Common myeloid progenitor, CD34-positive (primary cell): Measurements from ENCODE around the gene CEBPA. TPM values are rescaled to one million over a fixed set of nuclear protein-coding genes. Genes with fewer than 3 reads are reported as not detected.

Source experiments
- CTCF ChIA-PET: fragments of 350-600 bp; sonication (Branson Sonifier 250); formaldehyde crosslinking; loops from one replicate; lab custom pipeline; 2021; ENCODE audit warnings: antibody characterized with exemption; lab: Charles Lee
- POLR2A ChIA-PET: fragments of 350-600 bp; sonication (Branson Sonifier 250); formaldehyde crosslinking; loops from one replicate; lab custom pipeline; 2021; ENCODE audit warnings: antibody characterized with exemption; lab: Charles Lee
- DNase-seq, 3 donors: peaks; one replicate each; pipeline versions ENCODE4 v3.0.0 to v3.0.0-alpha.2; 2013
- H3K27ac ChIP-seq, 2 experiments: 1 replicate in 1 of 2; 2 replicates in 1 of 2; pipeline ENCODE4 v1.7.0; 2013; ENCODE audit warnings: inconsistent platforms in 2 of 2, low read length in 2 of 2, mild to moderate bottlenecking in 2 of 2, low read depth in 1 of 2, moderate library complexity in 1 of 2; ENCODE audit not compliant: severe bottlenecking in 2 of 2, insufficient read depth in 1 of 2, poor library complexity in 1 of 2
- H3K27me3 ChIP-seq, 5 experiments: replicated peaks in 2 of 5; 1 replicate in 3 of 5; 2 replicates in 2 of 5; pipeline versions ENCODE4 v1.6.1 to v1.7.0; 2013; ENCODE audit warnings: low read length in 4 of 5, mild to moderate bottlenecking in 2 of 5, moderate library complexity in 2 of 5, inconsistent platforms in 1 of 5; ENCODE audit not compliant: insufficient read depth in 5 of 5, control insufficient read depth in 4 of 5
- H3K36me3 ChIP-seq, 4 experiments: 1 replicate in 2 of 4; 2 replicates in 2 of 4; pipeline versions ENCODE4 v1.6.1 to v1.7.0; 2013; ENCODE audit warnings: low read length in 3 of 4, control low read depth in 1 of 4, mild to moderate bottlenecking in 1 of 4; ENCODE audit not compliant: control insufficient read depth in 4 of 4, insufficient read depth in 4 of 4
- H3K4me1 ChIP-seq, 4 experiments: 1 replicate in 3 of 4; 2 replicates in 1 of 4; pipeline versions ENCODE4 v1.6.1 to v1.7.1; 2013; ENCODE audit warnings: low read length in 3 of 4, mild to moderate bottlenecking in 3 of 4, control low read depth in 1 of 4, inconsistent platforms in 1 of 4, moderate library complexity in 1 of 4; ENCODE audit not compliant: control insufficient read depth in 4 of 4, insufficient read depth in 4 of 4; ENCODE audit errors: control extremely low read depth in 1 of 4
- H3K4me3 ChIP-seq, 7 experiments: 1 replicate in 4 of 7; 2 replicates in 3 of 7; pipeline versions ENCODE4 v1.5.1 to v1.7.0; 2013; ENCODE audit warnings: mild to moderate bottlenecking in 7 of 7, low read length in 6 of 7, moderate library complexity in 6 of 7, inconsistent platforms in 2 of 7, low read depth in 2 of 7, control low read depth in 1 of 7; ENCODE audit not compliant: insufficient read depth in 4 of 7, control insufficient read depth in 1 of 7; ENCODE audit errors: extremely low read depth in 1 of 7
- H3K9me3 ChIP-seq, 5 experiments: 1 replicate in 4 of 5; 2 replicates in 1 of 5; pipeline versions ENCODE4 v1.6.1 to v1.7.1; 2013; ENCODE audit warnings: low read length in 4 of 5, mild to moderate bottlenecking in 2 of 5, inconsistent platforms in 1 of 5, low read depth in 1 of 5, moderate library complexity in 1 of 5; ENCODE audit not compliant: control insufficient read depth in 4 of 5, insufficient read depth in 2 of 5; ENCODE audit errors: control extremely low read depth in 1 of 5
- WGBS: methylation state at CpG from one replicate; pipeline ENCODE4 v1.1.5; 2013; ENCODE audit not compliant: insufficient coverage; 5-methylcytosine and 5-hydroxymethylcytosine counted together
- polyA plus RNA-seq: library from polyadenylated mRNA; unstranded; fragments of 120-200 nt; gene quantifications from one replicate; pipeline ENCODE4 v1.2.1, GENCODE V29; 2013

The CEBPA gene
- polyA plus RNA-seq = 14.5 TPM

GRCh38 chr19:33302175-33302973 is at the start of gene CEBPA:
CEBPA (minus strand) TSS chr19:33302534; CDS start chr19:33302414, 120 bp downstream.
- WGBS = under 1% methylated on average over 111 of the region's 111 CpGs
- POLR2A ChIA-PET = interaction anchor here (0.6 to 4.6 kb wide), 20 partner anchors 9 to 601 kb away, joined by 3 to 45 read pairs (median 4); partner anchors contain the start of gene CEBPG
- DNase-seq = peak; percentile 90 to 95 (median 94)
- Histone ChIP-seq H3K9me3 (no peaks in the 10 kb centered on the region), H3K27ac (peak within 1 kb of the TSS in 1 of 2 experiments; percentile 61), H3K36me3 (peaks cover 0 to 12% (median 0%) of the 10 kb centered on the region in 4 experiments), H3K27me3 (no peaks in the 10 kb centered on the region), H3K4me3 (peak within 1 kb of the TSS; percentile 50 to 89 (median 76)), H3K4me1 (peaks cover 5 to 69% (median 56%) of the 10 kb centered on the region in 4 experiments)
- CTCF ChIA-PET = interaction anchor here (1.0 to 15.8 kb wide), 14 partner anchors 11 to 115 kb away, joined by 3 to 125 read pairs (median 5); partner anchors contain the start of gene CEBPG

GRCh38 chr19:33350538-33351309 is 48.4 kb upstream of the CEBPA start:
- Histone ChIP-seq H3K27ac (no peak overlapping the region), H3K27me3 (peaks cover 0 to 4% (median 0%) of the 10 kb centered on the region in 5 experiments), H3K4me1 (peaks cover 0 to 4% (median 0%) of the 10 kb centered on the region in 4 experiments), H3K36me3 (no peaks in the 10 kb centered on the region), H3K4me3 (no peak overlapping the region), H3K9me3 (peaks cover 0 to 6% (median 3%) of the 10 kb centered on the region in 5 experiments)
- no peak for DNase-seq
- 94% methylated on average over 10 of the region's 12 CpGs for WGBS
- ChIA-PET POLR2A (interaction anchor here (0.5 to 0.6 kb wide), 2 partner anchors 24 to 193 kb away, joined by 3 read pairs; no protein-coding TSS in a partner anchor), CTCF (interaction anchor here (0.9 kb wide), 1 partner anchor 65 kb away, joined by 3 read pairs; no protein-coding TSS in a partner anchor)

- no peak for DNase-seq
- Histone ChIP-seq H3K9me3 (no peaks in the 10 kb centered on the region), H3K27me3 (peaks cover 0 to 6% (median 2%) of the 10 kb centered on the region in 5 experiments), H3K4me1 (peaks cover 0 to 4% (median 0%) of the 10 kb centered on the region in 4 experiments), H3K27ac (no peak overlapping the region), H3K4me3 (no peak overlapping the region), H3K36me3 (no peaks in the 10 kb centered on the region)
- WGBS = 90% methylated on average over 9 of the region's 12 CpGs
- ChIA-PET CTCF (interaction anchor here (0.9 kb wide), 1 partner anchor 66 kb away, joined by 3 read pairs; no protein-coding TSS in a partner anchor), POLR2A (interaction anchor here (0.5 to 0.6 kb wide), 2 partner anchors 23 to 192 kb away, joined by 3 read pairs; no protein-coding TSS in a partner anchor)
Observed at GRCh38 chr19:33349319-33350289, 47.3 kb upstream of the CEBPA start.

GRCh38 chr19:33348301-33349010 is 46.1 kb upstream of the CEBPA start:
- Histone ChIP-seq H3K27ac (no peak overlapping the region), H3K4me3 (no peak overlapping the region), H3K36me3 (no peaks in the 10 kb centered on the region), H3K27me3 (peaks cover 0 to 11% (median 4%) of the 10 kb centered on the region in 5 experiments), H3K9me3 (no peaks in the 10 kb centered on the region), H3K4me1 (peaks cover 0 to 4% (median 0%) of the 10 kb centered on the region in 4 experiments)
- DNase-seq = no peak
- 75% methylated on average over 12 of the region's 12 CpGs for WGBS
- ChIA-PET CTCF (interaction anchor here (1.7 kb wide), 1 partner anchor 8 kb away, joined by 4 read pairs; no protein-coding TSS in a partner anchor), POLR2A (no interaction called here)

GRCh38 chr19:33347300-33347699 is 45.0 kb upstream of the CEBPA start:
- CTCF ChIA-PET = interaction anchor here (1.7 kb wide), 1 partner anchor 9 kb away, joined by 4 read pairs; no protein-coding TSS in a partner anchor

More at GRCh38 chr19:33347300-33347699, 45.0 kb upstream of the CEBPA start:
- Histone ChIP-seq H3K9me3 (no peaks in the 10 kb centered on the region), H3K27me3 (peaks cover 0 to 12% (median 4%) of the 10 kb centered on the region in 5 experiments), H3K4me3 (no peak overlapping the region), H3K27ac (no peak overlapping the region), H3K4me1 (peaks cover 0 to 4% (median 0%) of the 10 kb centered on the region in 4 experiments), H3K36me3 (no peaks in the 10 kb centered on the region)
- WGBS = 96% methylated on average over 10 of the region's 10 CpGs
- no peak for DNase-seq
- POLR2A ChIA-PET = no interaction called here
